ENCODE data around the gene TFF2.

TFF2 gene

GRCh38 chr21:42346866-42347600, 3.8 kb downstream of the TFF2 start:
- no peak for DNase-seq (ENCODE audit: low read depth)

- no peak for DNase-seq (ENCODE audit: low read depth)
Observed at GRCh38 chr21:42346441-42346840, 4.4 kb downstream of the TFF2 start.

GRCh38 chr21:42344631-42345030, 6.2 kb downstream of the TFF2 start:
- DNase-seq (ENCODE audit: low read depth), result no peak

GRCh38 chr21:42343963-42344510, 6.8 kb downstream of the TFF2 start:
- DNase-seq (ENCODE audit: low read depth), result no peak

- no peak for DNase-seq (ENCODE audit: low read depth)
Observed at GRCh38 chr21:42343556-42343955, 7.2 kb downstream of the TFF2 start.

- DNase-seq (ENCODE audit: low read depth), result no peak
Observed at GRCh38 chr21:42343101-42343500, 7.7 kb downstream of the TFF2 start.

- DNase-seq (ENCODE audit: low read depth), result no peak
Observed at GRCh38 chr21:42341776-42342542, 8.8 kb downstream of the TFF2 start.

GRCh38 chr21:42340187-42341050, 10.4 kb downstream of the TFF2 start:
- no peak for DNase-seq (ENCODE audit: low read depth)

- no peak for DNase-seq (ENCODE audit: low read depth)
Observed at GRCh38 chr21:42338729-42339715, 11.8 kb downstream of the TFF2 start.

- DNase-seq (ENCODE audit: low read depth), result no peak
Observed at GRCh38 chr21:42337830-42338728, 12.7 kb downstream of the TFF2 start.

- no peak for DNase-seq (ENCODE audit: low read depth)
Observed at GRCh38 chr21:42337276-42337675, 13.5 kb downstream of the TFF2 start.

GRCh38 chr21:42336054-42336453, 14.7 kb downstream of the TFF2 start:
- DNase-seq (ENCODE audit: low read depth), result no peak

GRCh38 chr21:42332557-42333317, 18.1 kb downstream of the TFF2 start:
- no peak for DNase-seq (ENCODE audit: low read depth)

- no peak for DNase-seq (ENCODE audit: low read depth)
Observed at GRCh38 chr21:42331660-42332059, 19.1 kb downstream of the TFF2 start.

GRCh38 chr21:42330380-42331371, 20.1 kb downstream of the TFF2 start:
- DNase-seq (ENCODE audit: low read depth), result no peak

GRCh38 chr21:42324896-42325295, 25.9 kb downstream of the TFF2 start:
- DNase-seq (ENCODE audit: low read depth), result no peak

- DNase-seq (ENCODE audit: low read depth), result no peak
Observed at GRCh38 chr21:42321845-42322244, 28.9 kb downstream of the TFF2 start.

- no peak for DNase-seq (ENCODE audit: low read depth)
Observed at GRCh38 chr21:42321231-42321630, 29.6 kb downstream of the TFF2 start.
